NAMALWA (cell line): ENCODE results near the gene C6orf132.
A peak's percentile ranks its signal among the peaks of the same experiment; 100 is the strongest.
"Not testable (repeated sequence)": the region's sequence is repeated elsewhere in the genome, so short reads cannot be mapped to it uniquely, and the experiment has no call there.

Source experiments
- DNase-seq: peaks from one replicate; pipeline ENCODE4 v3.0.0-alpha.2; 2015; ENCODE audit warnings: low spot score

Gene C6orf132, protein sequence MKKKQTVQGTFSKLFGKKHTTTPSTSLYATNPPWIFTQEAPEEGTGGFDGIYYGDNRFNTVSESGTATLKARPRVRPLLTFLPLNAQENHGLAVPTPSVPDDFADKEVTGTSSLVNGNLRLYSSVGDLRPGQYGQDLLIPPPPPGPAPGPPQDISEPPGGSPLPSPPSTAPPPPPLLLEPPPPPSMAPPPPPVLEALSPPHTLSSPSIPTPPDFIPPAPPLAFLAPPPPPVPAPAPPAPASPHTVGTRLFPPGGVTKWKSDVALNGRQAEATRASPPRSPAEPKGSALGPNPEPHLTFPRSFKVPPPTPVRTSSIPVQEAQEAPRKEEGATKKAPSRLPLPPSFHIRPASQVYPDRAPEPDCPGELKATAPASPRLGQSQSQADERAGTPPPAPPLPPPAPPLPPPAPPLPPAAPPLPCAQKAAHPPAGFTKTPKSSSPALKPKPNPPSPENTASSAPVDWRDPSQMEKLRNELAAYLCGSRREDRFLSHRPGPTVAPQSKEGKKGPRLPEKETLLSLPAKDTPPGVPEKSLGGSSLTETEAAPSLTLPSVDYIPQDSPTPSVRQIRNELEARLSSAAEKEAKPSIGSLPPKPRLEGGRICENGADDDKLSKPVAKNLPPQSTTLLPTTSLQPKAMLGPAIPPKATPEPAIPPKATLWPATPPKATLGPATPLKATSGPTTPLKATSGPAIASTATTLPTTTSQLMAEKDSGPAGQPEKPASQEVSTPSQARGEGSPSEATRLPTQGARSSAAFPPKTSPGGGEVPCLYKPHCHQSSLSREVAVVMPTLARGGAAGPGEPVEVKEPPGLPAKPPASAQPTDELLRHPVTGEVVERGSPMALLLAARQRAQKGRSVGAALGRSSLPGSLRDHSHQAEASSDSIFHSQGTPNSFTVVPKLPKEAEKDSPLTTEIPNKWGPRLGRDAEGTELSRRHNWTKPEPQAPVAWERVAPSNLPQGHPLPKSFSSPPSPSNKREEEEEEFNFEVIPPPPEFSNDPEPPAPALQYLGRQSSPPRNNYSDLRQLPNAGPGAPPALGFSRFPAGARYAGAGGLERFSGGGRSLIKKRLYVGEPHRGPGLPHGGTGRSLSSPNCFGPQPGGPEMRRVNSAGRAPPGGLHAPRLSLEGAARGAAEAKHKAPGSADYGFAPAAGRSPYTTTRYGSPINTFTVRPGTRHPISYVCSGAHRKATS

GRCh38 chr6:42142118-42142835, at the start of gene C6orf132:
TSS of gene C6orf132 (minus strand) at chr6:42142620. CDS start at chr6:42142444, 176 bp downstream.
- no peak for DNase-seq

GRCh38 chr6:42190554-42191183, 48.2 kb upstream of the C6orf132 start:
- no peak for DNase-seq

GRCh38 chr6:42188406-42188805, 46.0 kb upstream of the C6orf132 start:
- DNase-seq, result no peak

DNA sequence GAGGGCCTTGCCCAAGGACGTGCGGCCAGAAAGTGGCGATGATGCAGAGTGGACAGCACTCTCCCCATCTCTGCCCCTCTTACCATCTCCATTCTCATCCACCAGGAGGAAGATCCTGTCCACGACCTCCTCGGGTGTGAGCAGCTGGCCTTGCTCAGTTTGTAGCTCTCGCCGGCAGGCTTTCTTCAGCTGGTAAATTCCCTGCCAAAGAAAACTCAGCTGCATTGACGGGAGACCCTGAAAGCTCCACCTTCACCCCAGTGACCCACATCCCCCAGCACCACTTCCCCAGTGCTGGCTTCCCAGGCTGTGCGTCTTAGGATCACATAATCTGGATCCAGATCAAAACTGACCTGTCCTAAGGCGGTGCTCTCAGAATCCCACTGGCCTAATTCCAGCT, 43.2 kb upstream of the C6orf132 start:
- no peak for DNase-seq

DNA sequence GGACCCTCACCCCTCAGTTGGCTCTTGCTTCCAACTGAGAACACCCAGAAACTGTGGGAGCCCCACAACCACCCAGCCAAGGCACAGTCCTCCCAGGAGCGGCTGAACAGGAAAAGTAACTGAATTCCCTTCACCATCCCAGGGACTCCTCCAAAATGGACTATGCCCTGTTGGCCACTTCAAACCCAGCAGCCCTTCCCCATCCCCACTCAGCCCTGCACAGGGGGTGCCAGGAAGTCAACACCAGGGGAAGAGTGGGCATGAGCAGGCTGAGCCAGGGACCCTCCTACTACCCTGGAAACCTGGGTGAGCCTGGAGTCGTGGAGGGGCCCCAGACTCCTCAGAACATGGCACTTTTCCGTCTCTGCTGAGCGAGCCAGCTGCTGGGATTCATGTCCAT, 42.1 kb upstream of the C6orf132 start:
- no peak for DNase-seq

- no peak for DNase-seq
Measured at GRCh38 chr6:42182101-42182500, 39.7 kb upstream of the C6orf132 start.

DNA sequence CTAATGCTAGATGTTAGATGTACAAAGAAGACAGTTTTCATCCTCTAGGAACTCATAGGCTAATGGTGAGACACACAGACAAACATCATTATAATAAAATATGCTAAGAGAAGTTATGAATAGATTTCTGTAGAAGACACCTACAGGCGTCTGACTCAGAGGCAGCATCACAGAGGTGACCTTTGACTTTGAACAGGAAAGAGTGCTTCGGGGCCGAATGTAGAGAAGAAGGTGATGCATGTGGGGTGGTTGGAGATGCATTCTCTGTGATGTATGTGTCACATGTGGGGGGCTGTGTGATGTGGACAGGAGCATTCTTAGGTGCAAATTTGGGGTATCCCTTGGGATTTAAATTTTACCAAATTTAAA, 37.5 kb upstream of the C6orf132 start:
- no peak for DNase-seq

DNA sequence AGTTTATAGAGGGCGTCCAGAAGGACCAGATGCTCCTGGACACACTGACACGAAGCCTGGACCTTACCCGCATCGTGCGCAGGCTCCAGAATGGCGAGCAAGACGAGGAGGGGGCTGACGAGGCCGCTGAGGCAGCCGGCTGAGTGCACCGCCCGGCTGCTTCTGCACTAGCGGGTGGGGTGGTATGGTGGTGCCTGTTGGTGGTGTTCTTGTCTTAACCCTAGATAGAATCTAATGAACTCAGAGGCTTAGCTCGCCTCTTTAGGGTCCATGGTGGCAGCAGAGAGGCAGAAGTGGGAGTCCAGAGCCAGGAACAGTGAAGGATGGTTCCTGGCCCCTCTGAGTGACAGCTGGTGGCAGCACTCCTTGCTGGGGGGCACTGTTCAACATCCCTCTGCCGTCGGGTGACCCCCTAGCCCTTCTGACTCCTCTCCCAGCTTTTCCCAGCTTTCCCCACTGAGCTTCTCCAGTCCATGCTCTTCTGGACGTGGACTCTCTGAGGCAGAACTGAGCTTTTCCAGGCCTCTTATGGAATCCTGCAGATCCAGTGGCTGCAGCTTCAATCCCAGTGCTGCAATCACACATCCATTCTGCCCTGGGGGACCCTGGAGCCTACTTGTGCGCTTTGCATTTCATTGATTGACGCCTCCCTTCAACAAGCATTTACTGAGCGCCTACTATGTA, 37.0 kb upstream of the C6orf132 start:
- DNase-seq, result no peak

- no peak for DNase-seq
Measured at GRCh38 chr6:42177514-42178364, 35.3 kb upstream of the C6orf132 start.

- no peak for DNase-seq
Measured at GRCh38 chr6:42176981-42177380, 34.6 kb upstream of the C6orf132 start.

- DNase-seq, result no peak
Measured at GRCh38 chr6:42175860-42176259, 33.4 kb upstream of the C6orf132 start.

- no peak for DNase-seq
Measured at GRCh38 chr6:42173101-42173500, 30.7 kb upstream of the C6orf132 start, which contains the start of gene GUCA1A. TSS of gene GUCA1A (plus strand) at chr6:42173364. CDS start at chr6:42173614, 250 bp downstream.

DNA sequence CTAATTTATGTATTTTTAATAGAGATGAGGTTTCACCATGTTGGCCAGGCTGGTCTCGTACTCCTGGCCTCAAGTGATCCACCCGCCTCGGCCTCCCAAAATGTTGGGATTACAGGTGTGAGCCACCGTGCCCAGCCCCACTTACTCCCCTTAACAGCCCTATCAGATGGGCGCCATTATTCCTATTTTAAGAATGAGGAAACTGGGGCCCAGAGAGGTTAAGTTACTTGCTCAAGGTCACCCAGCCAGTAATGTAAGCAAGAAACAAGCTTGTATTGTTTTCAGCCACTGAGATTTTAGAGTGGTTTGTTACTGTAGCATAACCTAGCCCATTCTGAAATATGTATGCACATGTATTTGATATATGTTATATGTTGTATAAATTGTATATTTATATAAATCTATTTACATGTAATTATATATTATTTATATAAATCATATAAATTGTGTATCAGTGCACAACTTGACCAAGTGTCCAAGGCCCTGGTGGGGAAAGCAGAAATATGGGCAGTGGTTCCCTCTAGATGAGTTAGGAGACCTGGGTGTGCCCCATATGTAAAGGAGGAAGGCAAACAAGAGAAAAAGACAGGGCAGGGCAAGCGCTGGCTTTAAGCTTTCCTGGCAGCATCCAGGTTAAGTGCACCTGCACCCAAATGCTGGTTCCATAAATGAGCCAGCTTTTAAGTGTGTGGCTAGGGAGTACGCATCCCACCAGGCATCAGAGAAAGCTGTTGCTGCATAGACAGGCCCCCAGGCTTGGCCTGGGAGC, 29.6 kb upstream of the C6orf132 start:
- DNase-seq, result no peak

DNA sequence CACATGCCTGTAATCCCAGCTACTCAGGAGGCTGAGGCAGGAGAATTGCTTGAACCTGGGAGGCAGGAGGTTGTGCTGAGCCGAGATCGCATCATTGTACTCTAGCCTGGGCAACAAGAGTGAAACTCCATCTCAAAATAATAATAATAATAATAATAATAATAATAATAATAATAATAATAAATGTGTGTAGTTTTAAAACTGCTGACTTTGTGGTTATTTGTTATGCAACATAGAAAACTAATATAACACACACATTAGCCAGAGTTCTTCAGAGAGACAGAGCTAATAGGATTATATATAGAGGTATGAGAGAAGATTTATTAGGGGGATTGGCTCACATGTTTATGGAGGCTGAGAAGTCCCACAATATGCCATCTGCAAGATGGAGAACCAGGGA, 27.4 kb upstream of the C6orf132 start:
- DNase-seq, result not testable (repeated sequence)

GRCh38 chr6:42168650-42169049, 26.2 kb upstream of the C6orf132 start:
- no peak for DNase-seq

- DNase-seq, result peak; percentile 92
Measured at GRCh38 chr6:42166444-42167141, 24.2 kb upstream of the C6orf132 start.

DNA sequence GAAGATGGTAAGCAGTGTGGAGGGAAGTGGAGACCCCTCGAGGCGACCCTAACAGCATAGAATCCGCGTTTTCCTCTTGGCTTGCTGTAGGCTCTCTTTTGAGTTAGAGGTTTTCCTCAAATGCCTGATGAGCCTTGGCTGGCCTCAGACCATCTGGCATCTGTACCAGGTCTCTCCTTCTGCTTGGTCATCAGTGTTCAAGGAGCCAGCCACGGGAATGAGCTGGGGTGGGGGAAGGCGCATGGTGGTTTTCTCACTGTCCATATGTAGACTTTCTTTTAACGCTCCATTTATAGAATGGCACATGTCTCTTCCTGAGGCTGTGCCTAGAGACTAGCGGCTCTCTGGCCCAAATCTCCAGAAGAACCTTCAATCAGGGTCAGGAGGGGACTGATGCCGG, 22.6 kb upstream of the C6orf132 start:
- no peak for DNase-seq

- DNase-seq, result no peak
Measured at GRCh38 chr6:42163981-42164380, 21.6 kb upstream of the C6orf132 start.
